ENCODE data around the gene STAC2. TPM values are rescaled to one million over a fixed set of nuclear protein-coding genes. Genes with fewer than 3 reads are reported as not detected.

Gene STAC2
- total and polyA plus RNA-seq, 2 of the 13 experiments (the other 11 are each of a cell fraction or from before 2014, with no cell fraction given), result not detected

DNA sequence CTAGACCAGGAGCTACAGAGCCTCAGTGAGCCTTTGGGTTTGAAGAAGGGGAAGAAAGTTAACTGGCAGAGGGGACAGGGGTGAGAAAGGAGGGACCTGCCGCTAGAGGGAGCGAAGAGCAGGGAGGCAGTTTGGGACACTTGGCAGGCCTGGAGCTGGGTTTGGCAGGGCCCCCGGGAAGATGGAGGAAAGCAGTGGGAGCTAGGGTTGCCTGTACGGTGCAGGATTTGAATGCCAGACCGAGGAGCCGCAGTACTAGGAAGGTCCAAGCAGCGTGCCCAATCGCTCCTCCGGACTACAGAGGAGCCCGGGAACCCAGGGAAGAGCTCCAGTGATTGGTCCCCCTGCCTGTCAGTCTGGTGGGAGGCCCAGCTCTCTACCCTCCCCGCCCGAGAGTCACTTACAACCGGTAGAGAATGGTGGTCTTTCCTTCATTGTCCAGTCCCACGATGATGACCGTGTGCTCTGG lies 61.0 kb downstream of the STAC2 start:
- intact Hi-C loops (cut with micrococcal nuclease; ENCODE audit: unreplicated experiment), result no loop called here
- WGBS (ENCODE audit: low lambda C conversion rate), result 10% methylated on average over 8 of the region's 15 CpGs
- POLR2A ChIA-PET, result interaction anchor here (0.6 to 1.5 kb wide), 5 partner anchors 10 to 295 kb away, joined by 3 to 15 read pairs (median 4); partner anchors contain the start of genes LASP1 and RPL19
- CTCF ChIA-PET (ENCODE audit: low intra/inter-chr PET ratio, low total read pairs), result interaction anchor here (0.8 to 2.0 kb wide), 6 partner anchors 10 to 182 kb away, joined by 3 to 4 read pairs (median 4); no protein-coding TSS in a partner anchor
- ATAC-seq (peak; percentile 83), DNase-seq (ENCODE audit: low spot score) (peak; percentile 57), FAIRE-seq (peak; percentile 57)
- H3K9ac ChIP-seq (ENCODE audit: insufficient read depth, low read depth, low read length), result no peak overlapping the region
- H2AFZ ChIP-seq (ENCODE audit: low read length), result no peak overlapping the region
- peaks cover 14% of the 10 kb centered on the region; the same call in 1 of the 2 replicates for H3K4me1 ChIP-seq (ENCODE audit: insufficient read depth, low read length)
- H3K9me3 ChIP-seq (ENCODE audit: low read length), result no peaks in the 10 kb centered on the region
- BruUV-seq (replicated peaks), result no TSS peak
- no peak overlapping the region for H3K27ac ChIP-seq (ENCODE audit: extremely low read length, insufficient read depth, low read length)
- no peaks in the 10 kb centered on the region for H3K36me3 ChIP-seq (replicated peaks in 1 of 2; ENCODE audit: control insufficient read depth in 1 of 2, insufficient read depth in 2 of 2, low read length in 2 of 2)
- in situ Hi-C loops (cut with HindIII; ENCODE audit: extremely low pct_ligation_motif_present, low pct_unique_long_range_greater_than_20kb), result loop anchor here (25.0 kb wide), 1 partner anchor 402 kb away; the partner anchor contains the start of gene PSMB3
- no peaks in the 10 kb centered on the region for H3K79me2 ChIP-seq (ENCODE audit: insufficient read depth, low read length)
- peaks cover 4 to 27% of the 10 kb centered on the region in 2 experiments; a peak in 4 of 5 replicates for H3K27me3 ChIP-seq (ENCODE audit: control insufficient read depth in 1 of 2, insufficient read depth in 2 of 2, low read length in 2 of 2)
- H3K4me2 ChIP-seq (ENCODE audit: low read depth, low read length), result peak overlapping the region; percentile 65
- peak overlapping the region in 2 of 3 experiments; percentile 1 to 51; a peak in 3 of 6 replicates for H3K4me3 ChIP-seq (replicated peaks in 1 of 3; ENCODE audit: insufficient read depth in 1 of 3, low read depth in 2 of 3, low read length in 3 of 3)
- H4K20me1 ChIP-seq (ENCODE audit: insufficient read depth, low read length), result no peaks in the 10 kb centered on the region
- TF ChIP-seq NFIC (IDR thresholded peaks at IDR 0.05; ENCODE audit: low read length) (no peak), CSRNP2 (CRISPR knock-in tag; conservative IDR thresholded peaks at IDR 0.05; ENCODE audit: low read depth) (no peak), EEA1 (CRISPR knock-in tag; IDR thresholded peaks at IDR 0.05; ENCODE audit: borderline replicate concordance) (no peak), UBTF (CRISPR knock-in tag; IDR thresholded peaks at IDR 0.05) (no peak), XRCC5 (optimal IDR thresholded peaks at IDR 0.05; ENCODE audit: low read length) (peak; percentile 96), RAD21 (CRISPR knock-in tag; IDR thresholded peaks at IDR 0.05) (0 out of 2 replicates have a peak, but pooled peaks have one; percentile 34), GATAD2A (CRISPR knock-in tag; IDR thresholded peaks at IDR 0.05) (peak; percentile 41; the same call in 1 of the 2 replicates), PATZ1 (CRISPR knock-in tag; IDR thresholded peaks at IDR 0.05) (peak; percentile 59), HOXA3 (CRISPR knock-in tag; IDR thresholded peaks at IDR 0.05) (peak; percentile 17; the same call in 1 of the 2 replicates), MIXL1 (CRISPR knock-in tag; IDR thresholded peaks at IDR 0.05) (no peak), TBX2 (CRISPR knock-in tag; IDR thresholded peaks at IDR 0.05; ENCODE audit: borderline replicate concordance) (no peak), BORCS8-MEF2B (CRISPR knock-in tag; IDR thresholded peaks at IDR 0.05) (0 out of 2 replicates have a peak, but pooled peaks have one; percentile 30), ZNF788 (CRISPR knock-in tag; IDR thresholded peaks at IDR 0.05; ENCODE audit: borderline replicate concordance) (no peak), STAG1 (CRISPR knock-in tag; IDR thresholded peaks at IDR 0.05) (peak; percentile 34), ZSCAN25 (CRISPR knock-in tag; IDR thresholded peaks at IDR 0.05) (no peak)
- TF ChIP-seq, protein P1, sequence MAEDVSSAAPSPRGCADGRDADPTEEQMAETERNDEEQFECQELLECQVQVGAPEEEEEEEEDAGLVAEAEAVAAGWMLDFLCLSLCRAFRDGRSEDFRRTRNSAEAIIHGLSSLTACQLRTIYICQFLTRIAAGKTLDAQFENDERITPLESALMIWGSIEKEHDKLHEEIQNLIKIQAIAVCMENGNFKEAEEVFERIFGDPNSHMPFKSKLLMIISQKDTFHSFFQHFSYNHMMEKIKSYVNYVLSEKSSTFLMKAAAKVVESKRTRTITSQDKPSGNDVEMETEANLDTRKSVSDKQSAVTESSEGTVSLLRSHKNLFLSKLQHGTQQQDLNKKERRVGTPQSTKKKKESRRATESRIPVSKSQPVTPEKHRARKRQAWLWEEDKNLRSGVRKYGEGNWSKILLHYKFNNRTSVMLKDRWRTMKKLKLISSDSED (CRISPR knock-in tag; IDR thresholded peaks at IDR 0.05), result no peak
